GM23338 (cell line): ENCODE data around the gene EPS8. TPM values are rescaled to one million over a fixed set of nuclear protein-coding genes. Genes with fewer than 3 reads are reported as not detected.

Experiments used
- ATAC-seq: fragments of 200-7000 bp; cut with Tn5 transposase; 3 replicates; pipeline ENCODE4 v1.9.1; 2020
- DNase-seq: peaks from one replicate; pipeline ENCODE4 v3.0.0-alpha.2; 2015; ENCODE audit warnings: low spot score
- H2AFZ ChIP-seq: fragments of 200-600 bp; sonication (generic); 2 replicates; pipeline ENCODE4 v1.8.0; 2016; ENCODE audit warnings: antibody characterized with exemption, mild to moderate bottlenecking, moderate library complexity
- H3F3A ChIP-seq: fragments of 200-600 bp; sonication (generic); replicated peaks from 2 replicates; pipeline ENCODE4 v1.8.0; 2017; ENCODE audit warnings: antibody characterized with exemption, mixed run types, low read depth
- H3K27ac ChIP-seq: fragments of 200-600 bp; sonication (generic); 2 replicates; pipeline ENCODE4 v1.6.1; 2016; ENCODE audit warnings: low read depth
- H3K27me3 ChIP-seq: fragments of 200-600 bp; sonication (generic); 2 replicates; pipeline ENCODE4 v1.8.0; 2016; ENCODE audit warnings: mild to moderate bottlenecking, mixed run types, moderate library complexity; ENCODE audit not compliant: insufficient read depth
- H3K36me3 ChIP-seq: fragments of 200-600 bp; sonication (generic); 2 replicates; pipeline ENCODE4 v1.8.0; 2016; ENCODE audit warnings: mild to moderate bottlenecking; ENCODE audit not compliant: insufficient read depth
- H3K4me1 ChIP-seq: fragments of 200-600 bp; sonication (generic); 2 replicates; pipeline ENCODE4 v1.8.0; 2016; ENCODE audit warnings: mild to moderate bottlenecking, moderate library complexity; ENCODE audit not compliant: insufficient read depth
- H3K4me2 ChIP-seq: fragments of 200-600 bp; sonication (generic); 2 replicates; pipeline ENCODE4 v1.7.1; 2017; ENCODE audit warnings: mixed run types
- H3K4me3 ChIP-seq: fragments of 200-600 bp; sonication (generic); 2 replicates; pipeline ENCODE4 v1.6.1; 2016; ENCODE audit warnings: mixed run types
- H3K79me2 ChIP-seq: fragments of 200-600 bp; sonication (generic); replicated peaks from 2 replicates; pipeline ENCODE4 v1.8.0; 2017; ENCODE audit warnings: mild to moderate bottlenecking; ENCODE audit not compliant: insufficient read depth
- H3K9me2 ChIP-seq: fragments of 200-600 bp; sonication (generic); 2 replicates; pipeline ENCODE4 v1.8.0; 2017; ENCODE audit not compliant: insufficient read depth
- H4K20me1 ChIP-seq: fragments of 200-600 bp; sonication (generic); replicated peaks from 2 replicates; pipeline ENCODE4 v1.8.0; 2017; ENCODE audit warnings: mild to moderate bottlenecking; ENCODE audit not compliant: insufficient read depth
- H3K27ac Mint-ChIP-seq: 2 replicates; pipeline ENCODE4 v1.8.0; 2020; ENCODE audit warnings: inconsistent platforms, mild to moderate bottlenecking, moderate library complexity, mixed read lengths
- H3K27me3 Mint-ChIP-seq: 3 replicates; pipeline ENCODE4 v1.8.0; 2022; ENCODE audit warnings: low read depth, mild to moderate bottlenecking, moderate library complexity, mixed read lengths, inconsistent platforms; ENCODE audit not compliant: insufficient read depth, poor library complexity
- H3K36me3 Mint-ChIP-seq: 3 replicates; pipeline ENCODE4 v1.8.0; 2021; ENCODE audit warnings: low read depth, mild to moderate bottlenecking, inconsistent platforms, moderate library complexity, mixed read lengths
- H3K4me1 Mint-ChIP-seq: 3 replicates; pipeline ENCODE4 v1.8.0; 2020; ENCODE audit warnings: mild to moderate bottlenecking, inconsistent platforms, mixed read lengths
- H3K4me3 Mint-ChIP-seq: 3 replicates; pipeline ENCODE4 v1.8.0; 2021; ENCODE audit warnings: moderate library complexity, mild to moderate bottlenecking, inconsistent platforms, mixed read lengths
- H3K9me3 Mint-ChIP-seq: 3 replicates; pipeline ENCODE4 v1.8.0; 2020; ENCODE audit warnings: moderate library complexity, mild to moderate bottlenecking, inconsistent platforms, mixed read lengths
- CREB1 ChIP-seq: fragments of 250-450 bp; sonication (Bioruptor Pico); IDR thresholded peaks from 2 replicates; pipeline ENCODE4 v1.5.0; 2020; ENCODE audit warnings: low read depth, mild to moderate bottlenecking, moderate library complexity
- ETS1 ChIP-seq: IDR thresholded peaks from 2 replicates; pipeline ENCODE4 v1.6.1; 2016; ENCODE audit warnings: antibody characterized with exemption
- EZH2 ChIP-seq: fragments of 200-600 bp; sonication (generic); IDR thresholded peaks from one replicate; pipeline ENCODE4 v1.8.0; 2017; ENCODE audit warnings: antibody characterized with exemption, mild to moderate bottlenecking, low read depth; ENCODE audit not compliant: unreplicated experiment
- EZH2phosphoT487 ChIP-seq: fragments of 200-600 bp; sonication (generic); IDR thresholded peaks from one replicate; pipeline ENCODE4 v1.8.1; 2018; ENCODE audit warnings: antibody characterized with exemption; ENCODE audit not compliant: unreplicated experiment
- JUNB ChIP-seq: IDR thresholded peaks from one replicate; pipeline ENCODE4 v1.6.1; 2016; ENCODE audit warnings: antibody characterized with exemption; ENCODE audit not compliant: unreplicated experiment
- NANOG ChIP-seq: IDR thresholded peaks from 2 replicates; pipeline ENCODE4 v1.6.1; 2016; ENCODE audit warnings: antibody characterized with exemption, borderline replicate concordance
- POLR2AphosphoS5 ChIP-seq: IDR thresholded peaks from 2 replicates; pipeline ENCODE4 v1.6.1; 2016; ENCODE audit warnings: antibody characterized with exemption, low read depth
- REST ChIP-seq: IDR thresholded peaks from one replicate; pipeline ENCODE4 v1.6.1; 2018; ENCODE audit warnings: antibody characterized with exemption; ENCODE audit not compliant: unreplicated experiment
- STAT1 ChIP-seq: IDR thresholded peaks from one replicate; pipeline ENCODE4 v1.6.1; 2016; ENCODE audit warnings: antibody characterized with exemption; ENCODE audit not compliant: unreplicated experiment
- ZNF114 ChIP-seq: fragments of 250-450 bp; sonication (Bioruptor Pico); IDR thresholded peaks from 2 replicates; pipeline ENCODE4 v1.5.0; 2020; ENCODE audit warnings: mild to moderate bottlenecking, moderate library complexity
- ZNF331 ChIP-seq: fragments of 250-450 bp; sonication (Bioruptor Pico); IDR thresholded peaks from 2 replicates; pipeline ENCODE4 v1.5.0; 2020; ENCODE audit warnings: low read depth, mild to moderate bottlenecking, moderate library complexity
- polyA plus RNA-seq: library from polyadenylated mRNA; unstranded; fragments of >200 nt; fragmentation: Nextera tagmentation; extraction: Ambion mirVana; gene quantifications from 2 replicates; pipeline ENCODE4 v1.2.1, GENCODE V29; 2016
- total RNA-seq: library from RNA; depleted of rRNA; stranded (reverse); fragments of >200 nt; shearing (Covaris generic); gene quantifications from 2 replicates; pipeline ENCODE4 v1.2.3, GENCODE V29; 2014
- TF ChIP-seq, protein P1 (sequence below): fragments of 250-450 bp; sonication (Bioruptor Pico); IDR thresholded peaks from 2 replicates; pipeline ENCODE4 v1.5.0; 2020; ENCODE audit warnings: mild to moderate bottlenecking, moderate library complexity
- TF ChIP-seq, protein P2 (sequence below), 2 experiments: fragments of 200-600 bp in 1 of 2; sonication (generic) in 1 of 2; conservative IDR thresholded peaks; 2 replicates each; pipeline versions ENCODE4 v1.5.1 to v1.6.1; 2016 to 2017; ENCODE audit warnings: antibody characterized with exemption in 2 of 2, low read depth in 2 of 2, mild to moderate bottlenecking in 2 of 2, moderate library complexity in 1 of 2

Gene EPS8
- total and polyA plus RNA-seq, 2 experiments from 2014 or later: 3.5 to 5.4 TPM

GRCh38 chr12:15664491-15664890, 124.7 kb downstream of the EPS8 start:
- Histone ChIP-seq H3K4me1 (peaks cover 6% of the 10 kb centered on the region; the same call in 1 of the 2 replicates), H4K20me1 (no peaks in the 10 kb centered on the region), H3K4me3 (no peak overlapping the region), H3F3A (no peaks in the 10 kb centered on the region), H3K79me2 (no peaks in the 10 kb centered on the region), H3K36me3 (no peaks in the 10 kb centered on the region), H3K27ac (no peak overlapping the region), H3K4me2 (no peak overlapping the region), H2AFZ (no peak overlapping the region), H3K9me2 (no peaks in the 10 kb centered on the region), H3K27me3 (no peaks in the 10 kb centered on the region)
- Mint-ChIP-seq H3K27ac (no peak overlapping the region), H3K27me3 (peaks cover 2% of the 10 kb centered on the region), H3K36me3 (no peaks in the 10 kb centered on the region), H3K4me1 (peaks cover 4% of the 10 kb centered on the region; the same call in 2 of the 3 replicates), H3K9me3 (no peaks in the 10 kb centered on the region), H3K4me3 (no peak overlapping the region)
- DNase-seq (no peak), ATAC-seq (no peak)
- TF ChIP-seq JUNB (no peak), NANOG (no peak), CREB1 (CRISPR knock-in tag) (no peak), EZH2phosphoT487 (no peak), POLR2AphosphoS5 (no peak), EZH2 (no peak), ZNF331 (CRISPR knock-in tag) (no peak), ZNF114 (CRISPR knock-in tag) (no peak), STAT1 (no peak), REST (no peak), ETS1 (no peak)
- TF ChIP-seq, protein P1, sequence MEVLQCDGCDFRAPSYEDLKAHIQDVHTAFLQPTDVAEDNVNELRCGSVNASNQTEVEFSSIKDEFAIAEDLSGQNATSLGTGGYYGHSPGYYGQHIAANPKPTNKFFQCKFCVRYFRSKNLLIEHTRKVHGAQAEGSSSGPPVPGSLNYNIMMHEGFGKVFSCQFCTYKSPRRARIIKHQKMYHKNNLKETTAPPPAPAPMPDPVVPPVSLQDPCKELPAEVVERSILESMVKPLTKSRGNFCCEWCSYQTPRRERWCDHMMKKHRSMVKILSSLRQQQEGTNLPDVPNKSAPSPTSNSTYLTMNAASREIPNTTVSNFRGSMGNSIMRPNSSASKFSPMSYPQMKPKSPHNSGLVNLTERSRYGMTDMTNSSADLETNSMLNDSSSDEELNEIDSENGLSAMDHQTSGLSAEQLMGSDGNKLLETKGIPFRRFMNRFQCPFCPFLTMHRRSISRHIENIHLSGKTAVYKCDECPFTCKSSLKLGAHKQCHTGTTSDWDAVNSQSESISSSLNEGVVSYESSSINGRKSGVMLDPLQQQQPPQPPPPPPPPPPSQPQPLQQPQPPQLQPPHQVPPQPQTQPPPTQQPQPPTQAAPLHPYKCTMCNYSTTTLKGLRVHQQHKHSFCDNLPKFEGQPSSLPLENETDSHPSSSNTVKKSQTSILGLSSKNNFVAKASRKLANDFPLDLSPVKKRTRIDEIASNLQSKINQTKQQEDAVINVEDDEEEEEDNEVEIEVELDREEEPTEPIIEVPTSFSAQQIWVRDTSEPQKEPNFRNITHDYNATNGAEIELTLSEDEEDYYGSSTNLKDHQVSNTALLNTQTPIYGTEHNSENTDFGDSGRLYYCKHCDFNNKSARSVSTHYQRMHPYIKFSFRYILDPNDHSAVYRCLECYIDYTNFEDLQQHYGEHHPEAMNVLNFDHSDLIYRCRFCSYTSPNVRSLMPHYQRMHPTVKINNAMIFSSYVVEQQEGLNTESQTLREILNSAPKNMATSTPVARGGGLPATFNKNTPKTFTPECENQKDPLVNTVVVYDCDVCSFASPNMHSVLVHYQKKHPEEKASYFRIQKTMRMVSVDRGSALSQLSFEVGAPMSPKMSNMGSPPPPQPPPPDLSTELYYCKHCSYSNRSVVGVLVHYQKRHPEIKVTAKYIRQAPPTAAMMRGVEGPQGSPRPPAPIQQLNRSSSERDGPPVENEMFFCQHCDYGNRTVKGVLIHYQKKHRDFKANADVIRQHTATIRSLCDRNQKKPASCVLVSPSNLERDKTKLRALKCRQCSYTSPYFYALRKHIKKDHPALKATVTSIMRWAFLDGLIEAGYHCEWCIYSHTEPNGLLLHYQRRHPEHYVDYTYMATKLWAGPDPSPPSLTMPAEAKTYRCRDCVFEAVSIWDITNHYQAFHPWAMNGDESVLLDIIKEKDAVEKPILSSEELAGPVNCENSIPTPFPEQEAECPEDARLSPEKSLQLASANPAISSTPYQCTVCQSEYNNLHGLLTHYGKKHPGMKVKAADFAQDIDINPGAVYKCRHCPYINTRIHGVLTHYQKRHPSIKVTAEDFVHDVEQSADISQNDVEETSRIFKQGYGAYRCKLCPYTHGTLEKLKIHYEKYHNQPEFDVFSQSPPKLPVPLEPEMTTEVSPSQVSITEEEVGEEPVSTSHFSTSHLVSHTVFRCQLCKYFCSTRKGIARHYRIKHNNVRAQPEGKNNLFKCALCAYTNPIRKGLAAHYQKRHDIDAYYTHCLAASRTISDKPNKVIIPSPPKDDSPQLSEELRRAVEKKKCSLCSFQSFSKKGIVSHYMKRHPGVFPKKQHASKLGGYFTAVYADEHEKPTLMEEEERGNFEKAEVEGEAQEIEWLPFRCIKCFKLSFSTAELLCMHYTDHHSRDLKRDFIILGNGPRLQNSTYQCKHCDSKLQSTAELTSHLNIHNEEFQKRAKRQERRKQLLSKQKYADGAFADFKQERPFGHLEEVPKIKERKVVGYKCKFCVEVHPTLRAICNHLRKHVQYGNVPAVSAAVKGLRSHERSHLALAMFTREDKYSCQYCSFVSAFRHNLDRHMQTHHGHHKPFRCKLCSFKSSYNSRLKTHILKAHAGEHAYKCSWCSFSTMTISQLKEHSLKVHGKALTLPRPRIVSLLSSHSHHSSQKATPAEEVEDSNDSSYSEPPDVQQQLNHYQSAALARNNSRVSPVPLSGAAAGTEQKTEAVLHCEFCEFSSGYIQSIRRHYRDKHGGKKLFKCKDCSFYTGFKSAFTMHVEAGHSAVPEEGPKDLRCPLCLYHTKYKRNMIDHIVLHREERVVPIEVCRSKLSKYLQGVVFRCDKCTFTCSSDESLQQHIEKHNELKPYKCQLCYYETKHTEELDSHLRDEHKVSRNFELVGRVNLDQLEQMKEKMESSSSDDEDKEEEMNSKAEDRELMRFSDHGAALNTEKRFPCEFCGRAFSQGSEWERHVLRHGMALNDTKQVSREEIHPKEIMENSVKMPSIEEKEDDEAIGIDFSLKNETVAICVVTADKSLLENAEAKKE: no peak
- TF ChIP-seq, protein P2, sequence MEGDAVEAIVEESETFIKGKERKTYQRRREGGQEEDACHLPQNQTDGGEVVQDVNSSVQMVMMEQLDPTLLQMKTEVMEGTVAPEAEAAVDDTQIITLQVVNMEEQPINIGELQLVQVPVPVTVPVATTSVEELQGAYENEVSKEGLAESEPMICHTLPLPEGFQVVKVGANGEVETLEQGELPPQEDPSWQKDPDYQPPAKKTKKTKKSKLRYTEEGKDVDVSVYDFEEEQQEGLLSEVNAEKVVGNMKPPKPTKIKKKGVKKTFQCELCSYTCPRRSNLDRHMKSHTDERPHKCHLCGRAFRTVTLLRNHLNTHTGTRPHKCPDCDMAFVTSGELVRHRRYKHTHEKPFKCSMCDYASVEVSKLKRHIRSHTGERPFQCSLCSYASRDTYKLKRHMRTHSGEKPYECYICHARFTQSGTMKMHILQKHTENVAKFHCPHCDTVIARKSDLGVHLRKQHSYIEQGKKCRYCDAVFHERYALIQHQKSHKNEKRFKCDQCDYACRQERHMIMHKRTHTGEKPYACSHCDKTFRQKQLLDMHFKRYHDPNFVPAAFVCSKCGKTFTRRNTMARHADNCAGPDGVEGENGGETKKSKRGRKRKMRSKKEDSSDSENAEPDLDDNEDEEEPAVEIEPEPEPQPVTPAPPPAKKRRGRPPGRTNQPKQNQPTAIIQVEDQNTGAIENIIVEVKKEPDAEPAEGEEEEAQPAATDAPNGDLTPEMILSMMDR (conservative IDR thresholded peaks at IDR 0.05; ENCODE audit: low read depth in 2 of 2): no peak
